Vagina (tissue), 2 donors: ENCODE data around the gene FCMR. TPM values are rescaled to one million over a fixed set of nuclear protein-coding genes. Genes with fewer than 3 reads are reported as not detected.
"Not testable (repeated sequence)": the region's sequence is repeated elsewhere in the genome, so short reads cannot be mapped to it uniquely, and the experiment has no call there.

ENCODE experiments used
- DNase-seq, 2 donors: peaks; one replicate each; pipeline ENCODE4 v3.0.0-alpha.2; 2017; ENCODE audit errors: extremely low spot score in 2 of 2
- H3K27ac ChIP-seq: fragments of 200-600 bp; sonication (generic); one replicate; pipeline ENCODE4 v1.5.1; 2019
- H3K27me3 ChIP-seq: fragments of 200-600 bp; sonication (generic); one replicate; pipeline ENCODE4 v1.5.1; 2019
- H3K36me3 ChIP-seq, 2 donors: fragments of 200-600 bp; sonication (generic); one replicate each; pipeline ENCODE4 v1.5.1; 2017 to 2019
- H3K4me1 ChIP-seq: fragments of 200-600 bp; sonication (generic); one replicate; pipeline ENCODE4 v1.5.1; 2019
- H3K4me3 ChIP-seq, 2 donors: fragments of 200-600 bp; sonication (generic); 1 replicate in 1 of 2; 2 replicates in 1 of 2; pipeline ENCODE4 v1.5.1; 2016 to 2019
- H3K9me3 ChIP-seq: fragments of 200-600 bp; sonication (generic); one replicate; pipeline ENCODE4 v1.5.1; 2019
- CTCF ChIP-seq, 3 experiments: fragments of 450-650 bp in 2 of 3; fragments of 200-600 bp in 1 of 3; sonication (generic) in 1 of 3; IDR thresholded peaks; one replicate each; pipeline ENCODE4 v1.5.1; 2017 to 2019; ENCODE audit warnings: antibody characterized with exemption in 3 of 3, mild to moderate bottlenecking in 2 of 3, moderate library complexity in 2 of 3
- POLR2A ChIP-seq, 2 donors: fragments of 450-650 bp; IDR thresholded peaks; one replicate each; pipeline ENCODE4 v1.6.1; 2017; ENCODE audit warnings: antibody characterized with exemption in 2 of 2, mild to moderate bottlenecking in 2 of 2, moderate library complexity in 2 of 2
- POLR2AphosphoS5 ChIP-seq, 2 donors: sonication (generic); formaldehyde crosslinking; IDR thresholded peaks; one replicate each; pipeline ENCODE4 v1.9.0; 2017; ENCODE audit warnings: antibody characterized with exemption in 2 of 2, mild to moderate bottlenecking in 2 of 2, low read depth in 1 of 2; ENCODE audit not compliant: insufficient read depth in 1 of 2
- intact Hi-C: fragments of 100-400 bp; cut with DNase I; formaldehyde crosslinking; loops from one replicate; pipeline ENCODE4 v1.15.1; 2023
- total RNA-seq: library from RNA; depleted of rRNA; stranded (reverse); fragments of >200 nt; gene quantifications from one replicate; pipeline ENCODE4 v1.2.3, GENCODE V29; 2016

FCMR gene
- total RNA-seq, 1 donor from 2014 or later: 12.3 TPM

DNA sequence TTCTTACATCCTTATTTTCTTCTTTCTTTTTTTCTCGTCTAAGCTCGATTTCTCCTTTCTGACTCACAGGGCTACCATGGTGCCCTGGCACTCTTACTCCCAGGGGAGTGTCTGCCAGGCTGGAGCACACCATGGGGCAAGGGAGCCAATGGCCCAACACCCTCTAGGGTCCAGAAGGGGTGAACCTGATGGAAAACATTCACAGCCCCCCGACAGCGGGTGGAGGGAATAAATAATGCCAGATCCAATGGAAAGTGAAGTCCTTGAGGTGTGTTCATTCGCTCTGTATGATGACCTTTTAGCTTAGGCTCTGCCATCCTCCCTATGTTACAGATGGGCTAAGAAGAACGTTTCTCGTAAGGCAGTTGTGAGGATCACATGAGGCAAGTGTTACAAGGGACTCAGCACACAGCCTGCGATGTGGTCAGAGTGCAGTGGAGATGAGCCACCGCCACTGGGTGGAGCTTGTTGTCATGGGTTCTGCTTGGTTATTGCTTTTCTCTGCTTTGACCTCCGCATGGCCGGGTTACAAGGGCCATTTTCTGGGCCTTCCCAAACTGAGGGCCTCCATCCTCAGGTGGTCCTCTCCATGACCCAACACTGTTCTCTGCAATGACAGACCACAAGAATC, 3.5 kb upstream of the FCMR start:
- H3K36me3 ChIP-seq: no peaks in the 10 kb centered on the region
- TF ChIP-seq POLR2A (IDR thresholded peaks at IDR 0.05): no peak
- no peak for TF ChIP-seq POLR2AphosphoS5 (IDR thresholded peaks at IDR 0.05; ENCODE audit: insufficient read depth in 1 of 2, low read depth in 1 of 2)
- TF ChIP-seq CTCF (IDR thresholded peaks at IDR 0.05): no peak
- no peaks in the 10 kb centered on the region for H3K27me3 ChIP-seq
- H3K27ac ChIP-seq: no peak overlapping the region
- intact Hi-C loops: no loop called here
- no peak for DNase-seq
- no peaks in the 10 kb centered on the region for H3K9me3 ChIP-seq
- H3K4me3 ChIP-seq: no peak overlapping the region
- H3K4me1 ChIP-seq: no peaks in the 10 kb centered on the region

- H3K4me3 ChIP-seq: no peak overlapping the region
- no peaks in the 10 kb centered on the region for H3K27me3 ChIP-seq
- no peaks in the 10 kb centered on the region for H3K4me1 ChIP-seq
- H3K27ac ChIP-seq: no peak overlapping the region
- H3K9me3 ChIP-seq: no peaks in the 10 kb centered on the region
- DNase-seq: no peak
- H3K36me3 ChIP-seq: no peaks in the 10 kb centered on the region
- TF ChIP-seq POLR2A (IDR thresholded peaks at IDR 0.05) (no peak), POLR2AphosphoS5 (IDR thresholded peaks at IDR 0.05; ENCODE audit: insufficient read depth in 1 of 2, low read depth in 1 of 2) (no peak), CTCF (IDR thresholded peaks at IDR 0.05) (no peak)
- intact Hi-C loops: no loop called here
Observed at GRCh38 chr1:206924592-206925105, 2.9 kb upstream of the FCMR start.

- H3K27ac ChIP-seq, H3K9me3 ChIP-seq, H3K36me3 ChIP-seq, H3K4me1 ChIP-seq, H3K4me3 ChIP-seq, intact Hi-C loops, DNase-seq, H3K27me3 ChIP-seq: not testable (repeated sequence)
Observed at GRCh38 chr1:206923961-206924557, 2.3 kb upstream of the FCMR start.

DNA sequence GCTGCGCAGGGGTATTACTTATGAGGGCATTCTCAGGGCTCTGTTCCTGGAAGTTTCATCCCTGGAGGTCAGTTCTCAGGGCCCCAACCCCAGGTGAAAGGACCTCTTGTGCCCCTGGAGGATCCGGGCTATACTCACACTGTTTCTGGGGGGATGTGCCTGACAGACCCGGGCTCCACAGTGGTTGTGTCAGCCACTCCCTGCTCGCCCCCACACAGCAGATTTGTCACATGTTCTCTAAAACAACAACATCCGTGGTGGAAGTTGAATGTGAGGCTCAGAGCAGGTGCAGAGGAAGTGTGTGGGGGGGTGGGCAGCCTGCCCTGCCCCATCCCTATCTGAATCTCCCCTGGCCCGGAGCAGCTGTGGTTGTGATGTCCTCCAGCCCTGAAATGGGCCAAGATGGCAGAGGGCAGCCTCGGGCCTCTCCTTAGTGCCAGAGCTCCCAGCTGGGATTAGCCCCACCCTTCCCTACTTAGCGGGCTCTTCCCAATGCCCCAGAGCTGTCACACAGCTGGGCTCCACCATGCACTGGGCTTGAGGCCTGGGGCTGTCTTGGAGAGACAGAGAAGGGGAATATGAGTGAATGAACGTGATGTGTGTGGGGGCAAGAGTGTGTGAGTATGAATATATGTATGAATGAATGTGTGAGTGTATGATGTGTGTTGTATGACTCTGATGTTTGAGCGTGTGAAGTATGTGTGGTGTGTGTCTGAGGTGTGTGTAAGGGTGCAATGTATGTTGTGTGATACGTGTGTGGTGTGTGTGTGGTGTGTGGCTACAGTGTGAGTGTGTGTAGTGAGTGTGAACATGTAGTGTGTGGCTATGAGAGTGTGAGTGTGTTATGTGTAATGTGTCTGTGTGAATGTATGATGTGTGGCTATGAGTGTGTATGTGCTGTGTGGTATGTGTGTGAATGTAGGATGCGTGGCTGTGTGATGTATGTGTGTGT, 1.5 kb upstream of the FCMR start:
- TF ChIP-seq CTCF (IDR thresholded peaks at IDR 0.05) (no peak), POLR2AphosphoS5 (IDR thresholded peaks at IDR 0.05; ENCODE audit: insufficient read depth in 1 of 2, low read depth in 1 of 2) (peak in 1 of 2 donors; percentile 53), POLR2A (IDR thresholded peaks at IDR 0.05) (peak in 1 of 2 donors; percentile 13)
- H3K4me3 ChIP-seq: no peak overlapping the region
- H3K27ac ChIP-seq: peak overlapping the region; percentile 67
- H3K9me3 ChIP-seq: no peaks in the 10 kb centered on the region
- intact Hi-C loops: no loop called here
- no peak for DNase-seq
- H3K27me3 ChIP-seq: no peaks in the 10 kb centered on the region
- no peaks in the 10 kb centered on the region for H3K4me1 ChIP-seq
- H3K36me3 ChIP-seq: no peaks in the 10 kb centered on the region

DNA sequence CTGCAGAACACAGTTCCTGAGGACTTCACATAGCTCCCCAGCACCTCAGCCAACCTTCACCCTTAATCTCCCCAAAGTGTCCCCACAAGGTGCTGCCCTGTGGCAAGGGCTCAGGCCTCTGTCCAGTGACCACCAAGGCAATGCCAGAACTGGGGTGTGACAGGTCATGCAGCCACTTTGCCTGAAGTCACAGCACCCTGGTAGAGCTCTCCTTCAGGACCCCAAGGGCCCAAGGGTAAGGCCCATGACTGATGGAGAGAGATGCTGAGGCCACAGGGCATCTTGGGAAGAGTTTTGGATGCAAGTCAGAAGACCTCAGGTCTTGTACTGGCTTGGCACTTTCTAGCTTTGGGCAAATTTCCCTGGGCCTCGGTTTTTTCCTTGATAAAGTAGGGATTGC, 783 bp upstream of the FCMR start:
- intact Hi-C loops: no loop called here
- no peak for DNase-seq
- Histone ChIP-seq H3K9me3 (no peaks in the 10 kb centered on the region), H3K27ac (peak overlapping the region; percentile 67), H3K36me3 (no peaks in the 10 kb centered on the region), H3K4me3 (no peak overlapping the region), H3K4me1 (no peaks in the 10 kb centered on the region), H3K27me3 (no peaks in the 10 kb centered on the region)
- TF ChIP-seq CTCF (IDR thresholded peaks at IDR 0.05) (no peak), POLR2A (IDR thresholded peaks at IDR 0.05) (no peak), POLR2AphosphoS5 (IDR thresholded peaks at IDR 0.05; ENCODE audit: insufficient read depth in 1 of 2, low read depth in 1 of 2) (no peak)
